ENCODE results near the gene TNFRSF18.
"Not testable (repeated sequence)": the region's sequence is repeated elsewhere in the genome, so short reads cannot be mapped to it uniquely, and the experiment has no call there.

TNFRSF18 gene

GRCh38 chr1:1199141-1199960, 7.0 kb downstream of the TNFRSF18 start:
- DNase-seq (ENCODE audit: low spot score), result no peak

GRCh38 chr1:1198423-1199140, 7.8 kb downstream of the TNFRSF18 start:
- DNase-seq (ENCODE audit: low spot score), result no peak

GRCh38 chr1:1197551-1198422, 8.6 kb downstream of the TNFRSF18 start:
- DNase-seq (ENCODE audit: low spot score), result no peak

GRCh38 chr1:1197188-1197500, 9.2 kb downstream of the TNFRSF18 start:
- no peak for DNase-seq (ENCODE audit: low spot score)

- no peak for DNase-seq (ENCODE audit: low spot score)
Measured at GRCh38 chr1:1196431-1197187, 9.8 kb downstream of the TNFRSF18 start.

- not testable (repeated sequence) for DNase-seq (ENCODE audit: low spot score)
Measured at GRCh38 chr1:1195726-1196125, 10.7 kb downstream of the TNFRSF18 start.

GRCh38 chr1:1194723-1195122, 11.7 kb downstream of the TNFRSF18 start:
- no peak for DNase-seq (ENCODE audit: low spot score)

GRCh38 chr1:1191734-1192133, 14.7 kb downstream of the TNFRSF18 start:
- DNase-seq (ENCODE audit: low spot score), result no peak

- no peak for DNase-seq (ENCODE audit: low spot score)
Measured at GRCh38 chr1:1189111-1189510, 17.3 kb downstream of the TNFRSF18 start.

GRCh38 chr1:1187938-1188337, 18.5 kb downstream of the TNFRSF18 start:
- no peak for DNase-seq (ENCODE audit: low spot score)

- no peak for DNase-seq (ENCODE audit: low spot score)
Measured at GRCh38 chr1:1185101-1185765, 21.2 kb downstream of the TNFRSF18 start.

GRCh38 chr1:1183833-1184775, 22.3 kb downstream of the TNFRSF18 start:
- DNase-seq (ENCODE audit: low spot score), result no peak

- no peak for DNase-seq (ENCODE audit: low spot score)
Measured at GRCh38 chr1:1183221-1183747, 23.1 kb downstream of the TNFRSF18 start.

- DNase-seq (ENCODE audit: low spot score), result no peak
Measured at GRCh38 chr1:1182491-1183220, 23.7 kb downstream of the TNFRSF18 start.

- DNase-seq (ENCODE audit: low spot score), result no peak
Measured at GRCh38 chr1:1181938-1182410, 24.4 kb downstream of the TNFRSF18 start.

GRCh38 chr1:1181129-1181937, 25.1 kb downstream of the TNFRSF18 start:
- DNase-seq (ENCODE audit: low spot score), result no peak

- no peak for DNase-seq (ENCODE audit: low spot score)
Measured at GRCh38 chr1:1179983-1180861, 26.2 kb downstream of the TNFRSF18 start.

Data from CD4-positive, alpha-beta T cell treated with Interleukin-2 at 100 ng/mL for 4 hours (primary cell).